ENCODE results near the gene PAPSS1.

DNA sequence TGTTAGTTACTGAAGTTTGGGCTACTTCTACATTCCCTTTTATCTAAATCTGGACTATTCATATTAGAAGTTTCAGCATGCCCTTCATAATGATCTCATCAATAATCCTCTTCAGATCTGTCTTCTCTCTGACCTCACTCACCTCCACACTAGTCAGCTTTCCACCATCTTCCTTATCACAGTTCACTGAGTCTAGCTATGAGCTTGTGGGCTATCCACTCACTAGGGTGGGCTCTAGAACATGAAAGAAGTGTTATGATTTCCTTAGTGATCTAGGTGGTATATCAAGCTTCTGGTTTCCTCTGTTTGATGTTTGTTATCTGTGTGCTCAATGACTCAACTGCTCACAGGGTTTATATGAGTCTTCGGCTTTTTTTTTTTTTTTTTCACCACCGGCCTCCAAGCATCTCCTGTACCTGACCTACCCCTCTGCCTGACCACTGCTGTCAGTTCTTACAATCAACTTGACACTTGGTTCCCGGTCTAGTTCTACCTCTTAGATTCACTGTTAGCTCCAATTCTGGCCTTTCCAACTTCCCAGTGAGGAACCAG is 103.1 kb downstream of the PAPSS1 start:
- TF ChIP-seq, protein P1, sequence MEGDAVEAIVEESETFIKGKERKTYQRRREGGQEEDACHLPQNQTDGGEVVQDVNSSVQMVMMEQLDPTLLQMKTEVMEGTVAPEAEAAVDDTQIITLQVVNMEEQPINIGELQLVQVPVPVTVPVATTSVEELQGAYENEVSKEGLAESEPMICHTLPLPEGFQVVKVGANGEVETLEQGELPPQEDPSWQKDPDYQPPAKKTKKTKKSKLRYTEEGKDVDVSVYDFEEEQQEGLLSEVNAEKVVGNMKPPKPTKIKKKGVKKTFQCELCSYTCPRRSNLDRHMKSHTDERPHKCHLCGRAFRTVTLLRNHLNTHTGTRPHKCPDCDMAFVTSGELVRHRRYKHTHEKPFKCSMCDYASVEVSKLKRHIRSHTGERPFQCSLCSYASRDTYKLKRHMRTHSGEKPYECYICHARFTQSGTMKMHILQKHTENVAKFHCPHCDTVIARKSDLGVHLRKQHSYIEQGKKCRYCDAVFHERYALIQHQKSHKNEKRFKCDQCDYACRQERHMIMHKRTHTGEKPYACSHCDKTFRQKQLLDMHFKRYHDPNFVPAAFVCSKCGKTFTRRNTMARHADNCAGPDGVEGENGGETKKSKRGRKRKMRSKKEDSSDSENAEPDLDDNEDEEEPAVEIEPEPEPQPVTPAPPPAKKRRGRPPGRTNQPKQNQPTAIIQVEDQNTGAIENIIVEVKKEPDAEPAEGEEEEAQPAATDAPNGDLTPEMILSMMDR (IDR thresholded peaks at IDR 0.05): no peak
- TF ChIP-seq ZFX (IDR thresholded peaks at IDR 0.05; ENCODE audit: borderline replicate concordance): no peak
